Neuron (in vitro differentiated cells): Measurements from ENCODE around the gene TFCP2L1.

Source experiments
- H2AFZ ChIP-seq: one replicate; pipeline ENCODE4 v1.6.1; 2013; ENCODE audit warnings: low read depth, mild to moderate bottlenecking, inconsistent platforms, low read length, moderate library complexity
- H3K27me3 ChIP-seq: one replicate; pipeline ENCODE4 v1.6.1; 2013; ENCODE audit warnings: low read length; ENCODE audit not compliant: insufficient read depth
- H3K36me3 ChIP-seq: one replicate; pipeline ENCODE4 v1.6.1; 2013; ENCODE audit warnings: low read length; ENCODE audit not compliant: insufficient read depth
- H3K4me1 ChIP-seq: one replicate; pipeline ENCODE4 v1.6.1; 2013; ENCODE audit warnings: low read length; ENCODE audit not compliant: insufficient read depth
- H3K4me3 ChIP-seq: 2 replicates; pipeline ENCODE4 v1.5.1; 2013; ENCODE audit warnings: mild to moderate bottlenecking, low read length, moderate library complexity
- H3K9me3 ChIP-seq: one replicate; pipeline ENCODE4 v1.6.1; 2013; ENCODE audit warnings: low read length

The TFCP2L1 gene

GRCh38 chr2:121289271-121289670 lies 4.3 kb upstream of the TFCP2L1 start:
- Histone ChIP-seq H3K4me3 (no peak overlapping the region), H3K27me3 (peaks cover 42% of the 10 kb centered on the region), H2AFZ (no peak overlapping the region), H3K36me3 (no peaks in the 10 kb centered on the region), H3K9me3 (no peaks in the 10 kb centered on the region), H3K4me1 (no peaks in the 10 kb centered on the region)

DNA sequence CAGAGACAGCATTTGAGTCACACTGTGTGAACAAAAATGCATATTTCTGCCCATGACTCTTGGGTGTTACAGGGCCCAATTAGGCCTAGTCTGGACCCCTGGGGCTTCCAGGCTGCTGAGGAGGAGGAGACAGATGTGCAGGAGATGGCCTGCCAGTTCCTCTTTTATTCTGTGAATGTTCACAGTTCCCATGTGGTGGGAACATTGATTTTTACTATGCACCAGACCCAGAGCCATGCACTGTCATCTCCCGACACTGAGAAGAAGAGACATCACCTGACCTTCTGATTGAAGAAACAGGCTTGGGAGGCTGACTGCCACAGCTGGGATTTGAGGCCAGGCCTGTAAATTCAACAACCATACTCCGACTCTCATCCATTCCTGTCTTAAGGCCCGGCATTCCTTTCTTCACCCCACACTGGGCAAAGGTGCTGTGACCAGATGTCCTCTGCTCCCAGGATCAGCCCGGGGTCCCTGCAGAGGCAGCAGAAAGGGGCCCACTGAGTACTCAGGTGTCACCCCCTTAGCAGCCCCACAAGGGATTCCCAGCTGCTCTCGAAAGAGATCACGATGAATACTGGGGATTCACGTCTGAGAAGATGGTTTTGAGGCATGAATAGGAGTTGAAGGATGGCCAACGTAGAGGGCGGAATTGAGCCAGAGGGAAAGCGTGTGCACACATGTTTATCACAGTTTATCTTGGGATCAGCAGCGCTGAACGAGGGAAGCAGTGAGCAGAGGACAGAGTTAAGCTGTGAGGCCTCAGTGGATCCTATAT lies 3.6 kb upstream of the TFCP2L1 start:
- H2AFZ ChIP-seq = no peak overlapping the region
- peaks cover 49% of the 10 kb centered on the region for H3K27me3 ChIP-seq
- H3K4me1 ChIP-seq = no peaks in the 10 kb centered on the region
- no peaks in the 10 kb centered on the region for H3K9me3 ChIP-seq
- H3K36me3 ChIP-seq = no peaks in the 10 kb centered on the region
- H3K4me3 ChIP-seq = no peak overlapping the region

DNA sequence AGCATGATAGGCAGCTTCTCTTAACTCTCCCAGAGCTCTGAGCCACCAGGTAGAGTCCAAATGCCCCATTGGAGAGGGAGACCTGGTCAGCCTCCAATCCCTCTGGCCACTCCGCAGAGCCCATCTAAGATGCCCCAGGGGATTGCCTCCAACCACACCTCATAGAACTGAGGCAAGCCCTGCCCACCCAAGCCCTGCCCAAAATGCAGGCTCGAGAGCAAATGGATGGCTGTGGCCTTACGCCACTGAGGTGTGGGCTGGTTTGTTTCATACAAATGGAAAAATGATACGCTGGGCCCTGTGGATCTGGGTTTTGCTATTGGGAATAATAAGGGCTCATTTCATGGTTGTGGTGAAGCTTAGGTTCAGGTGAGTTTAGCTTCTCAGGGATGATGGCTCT lies 3.0 kb upstream of the TFCP2L1 start:
- no peaks in the 10 kb centered on the region for H3K36me3 ChIP-seq
- H3K9me3 ChIP-seq = no peaks in the 10 kb centered on the region
- no peak overlapping the region for H3K4me3 ChIP-seq
- peaks cover 54% of the 10 kb centered on the region for H3K27me3 ChIP-seq
- H2AFZ ChIP-seq = no peak overlapping the region
- no peaks in the 10 kb centered on the region for H3K4me1 ChIP-seq

- H3K4me3 ChIP-seq = no peak overlapping the region
- H2AFZ ChIP-seq = no peak overlapping the region
- H3K4me1 ChIP-seq = no peaks in the 10 kb centered on the region
- H3K27me3 ChIP-seq = peaks cover 58% of the 10 kb centered on the region
- H3K36me3 ChIP-seq = no peaks in the 10 kb centered on the region
- no peaks in the 10 kb centered on the region for H3K9me3 ChIP-seq
Measured at GRCh38 chr2:121287146-121287798, 2.3 kb upstream of the TFCP2L1 start.

GRCh38 chr2:121286506-121286905 lies 1.5 kb upstream of the TFCP2L1 start:
- Histone ChIP-seq H3K27me3 (peaks cover 62% of the 10 kb centered on the region), H3K4me1 (no peaks in the 10 kb centered on the region), H3K4me3 (no peak overlapping the region), H3K36me3 (no peaks in the 10 kb centered on the region), H2AFZ (no peak overlapping the region), H3K9me3 (no peaks in the 10 kb centered on the region)

GRCh38 chr2:121285926-121286325 lies 924 bp upstream of the TFCP2L1 start:
- Histone ChIP-seq H3K9me3 (no peaks in the 10 kb centered on the region), H3K27me3 (peaks cover 67% of the 10 kb centered on the region), H2AFZ (no peak overlapping the region), H3K4me1 (no peaks in the 10 kb centered on the region), H3K36me3 (no peaks in the 10 kb centered on the region), H3K4me3 (no peak overlapping the region)

DNA sequence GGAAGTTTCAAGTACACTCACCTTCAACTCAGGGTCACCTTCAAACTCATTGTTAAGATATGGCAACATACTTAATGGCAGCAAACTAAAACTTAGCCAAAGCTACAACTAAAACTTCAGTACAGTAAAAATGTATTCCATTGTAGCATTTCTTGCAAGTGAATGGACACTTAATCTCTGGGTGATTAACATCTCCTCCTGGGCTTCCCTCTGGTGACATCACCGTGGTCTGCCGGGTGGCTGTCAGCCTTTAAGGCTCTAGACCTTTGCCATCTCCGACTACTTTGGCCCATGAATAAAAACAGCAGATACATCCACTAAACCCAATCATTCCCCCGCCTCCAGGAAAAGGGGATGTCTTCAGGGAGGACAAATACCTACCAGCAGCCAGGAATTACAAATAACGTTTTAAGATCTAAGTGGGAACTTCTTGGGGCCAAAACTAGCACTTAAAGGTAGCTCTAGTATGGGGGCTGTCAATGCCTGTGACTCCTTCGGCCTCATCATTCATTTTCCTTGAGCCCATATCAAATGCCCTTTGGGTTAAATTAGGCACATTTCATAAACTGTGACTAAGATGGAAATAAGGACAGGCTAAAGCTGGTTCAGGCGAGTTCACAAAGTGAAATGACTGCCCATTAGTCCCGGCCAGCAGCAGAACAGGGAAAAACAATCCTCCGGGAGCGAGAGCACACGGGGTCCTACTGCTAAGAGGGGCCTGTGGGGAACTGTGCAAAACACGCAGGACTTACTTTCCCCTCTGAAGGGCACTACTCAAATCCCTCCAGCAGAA lies 1.1 kb downstream of the TFCP2L1 start:
- Histone ChIP-seq H3K4me3 (no peak overlapping the region), H2AFZ (no peak overlapping the region), H3K9me3 (no peaks in the 10 kb centered on the region), H3K27me3 (peaks cover 82% of the 10 kb centered on the region), H3K4me1 (no peaks in the 10 kb centered on the region), H3K36me3 (no peaks in the 10 kb centered on the region)

DNA sequence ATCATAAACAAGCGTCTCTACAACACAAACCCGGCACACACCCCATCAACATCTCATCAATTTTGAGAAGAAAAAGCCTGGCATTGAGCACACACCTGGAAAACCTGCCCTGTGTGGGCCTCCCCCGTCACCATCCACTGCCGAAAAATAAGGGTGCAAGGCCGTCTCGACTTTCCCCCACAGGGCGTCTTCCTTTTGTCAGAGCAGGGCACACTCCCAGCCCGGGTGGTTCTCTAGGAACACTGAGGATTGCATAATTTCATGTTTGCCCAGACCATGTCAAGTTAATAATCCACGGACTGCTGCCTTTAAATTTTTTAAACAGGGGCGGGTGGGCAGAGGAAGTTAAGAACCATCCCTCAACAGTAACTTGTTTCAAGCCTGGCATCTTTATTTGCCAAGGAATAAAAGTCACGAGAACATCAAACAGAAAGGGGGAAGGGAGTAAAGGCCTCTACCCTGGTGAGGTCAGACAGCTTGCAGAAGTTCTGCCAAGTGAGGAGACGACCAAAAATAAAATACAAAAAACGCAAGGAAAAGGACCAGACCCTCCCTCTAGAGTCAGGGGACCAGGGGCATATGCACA lies 2.1 kb downstream of the TFCP2L1 start:
- Histone ChIP-seq H3K36me3 (no peaks in the 10 kb centered on the region), H3K4me1 (no peaks in the 10 kb centered on the region), H2AFZ (no peak overlapping the region), H3K27me3 (peaks cover 74% of the 10 kb centered on the region), H3K4me3 (no peak overlapping the region), H3K9me3 (no peaks in the 10 kb centered on the region)

DNA sequence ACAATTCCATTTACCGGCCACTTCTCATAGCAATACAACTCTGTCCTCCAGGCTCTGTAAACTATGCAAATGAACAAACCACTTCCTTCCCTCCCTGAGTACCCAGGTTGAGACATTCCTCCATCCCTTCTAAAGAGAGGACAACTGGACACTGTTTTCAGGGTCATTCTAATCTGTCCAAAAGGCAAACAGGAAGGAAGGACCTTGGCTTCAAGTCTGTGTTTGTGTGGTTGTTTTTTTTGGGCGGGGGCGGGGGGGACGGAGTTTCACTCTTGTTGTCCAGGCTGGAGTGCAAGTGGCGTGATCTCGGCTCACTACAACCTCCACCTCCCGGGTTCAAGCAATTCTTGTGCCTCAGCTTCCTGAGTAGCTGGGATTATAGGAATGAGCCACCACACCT lies 3.3 kb downstream of the TFCP2L1 start:
- Histone ChIP-seq H2AFZ (no peak overlapping the region), H3K9me3 (no peaks in the 10 kb centered on the region), H3K4me3 (no peak overlapping the region), H3K4me1 (no peaks in the 10 kb centered on the region), H3K36me3 (no peaks in the 10 kb centered on the region), H3K27me3 (peaks cover 67% of the 10 kb centered on the region)

GRCh38 chr2:121281107-121281506 lies 3.9 kb downstream of the TFCP2L1 start:
- no peak overlapping the region for H2AFZ ChIP-seq
- peaks cover 61% of the 10 kb centered on the region for H3K27me3 ChIP-seq
- no peaks in the 10 kb centered on the region for H3K4me1 ChIP-seq
- no peaks in the 10 kb centered on the region for H3K36me3 ChIP-seq
- H3K4me3 ChIP-seq = no peak overlapping the region
- no peaks in the 10 kb centered on the region for H3K9me3 ChIP-seq

GRCh38 chr2:121279476-121280220 lies 5.4 kb downstream of the TFCP2L1 start:
- no peak overlapping the region for H2AFZ ChIP-seq
- no peak overlapping the region for H3K4me3 ChIP-seq
- H3K4me1 ChIP-seq = no peaks in the 10 kb centered on the region
- H3K27me3 ChIP-seq = peaks cover 46% of the 10 kb centered on the region
- no peaks in the 10 kb centered on the region for H3K9me3 ChIP-seq
- no peaks in the 10 kb centered on the region for H3K36me3 ChIP-seq

DNA sequence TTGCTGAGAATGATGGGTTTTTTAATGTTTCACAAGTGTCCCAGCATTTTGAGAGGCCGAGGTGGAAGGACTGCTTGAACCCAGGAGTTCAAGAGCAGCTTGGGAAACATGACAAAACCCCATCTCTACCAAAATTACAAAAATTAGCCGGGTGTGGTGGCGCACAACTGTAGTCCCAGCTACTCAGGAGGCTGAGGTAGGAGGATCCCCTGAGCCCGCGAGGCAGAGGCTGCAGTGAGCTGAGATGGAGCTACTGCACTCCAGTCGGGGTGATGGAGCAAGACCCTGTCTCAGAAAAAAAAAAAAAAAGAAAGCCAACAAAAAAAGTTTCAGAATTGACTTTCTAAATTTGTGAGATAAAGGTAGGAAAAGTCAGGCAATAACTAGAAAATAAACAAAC lies 8.7 kb downstream of the TFCP2L1 start:
- Histone ChIP-seq H3K36me3 (no peaks in the 10 kb centered on the region), H3K4me1 (no peaks in the 10 kb centered on the region), H3K4me3 (no peak overlapping the region), H3K9me3 (no peaks in the 10 kb centered on the region), H2AFZ (no peak overlapping the region), H3K27me3 (peaks cover 36% of the 10 kb centered on the region)
